ENCODE results near the gene BRD8. TPM values are rescaled to one million over a fixed set of nuclear protein-coding genes. Genes with fewer than 3 reads are reported as not detected.

BRD8 gene, protein sequence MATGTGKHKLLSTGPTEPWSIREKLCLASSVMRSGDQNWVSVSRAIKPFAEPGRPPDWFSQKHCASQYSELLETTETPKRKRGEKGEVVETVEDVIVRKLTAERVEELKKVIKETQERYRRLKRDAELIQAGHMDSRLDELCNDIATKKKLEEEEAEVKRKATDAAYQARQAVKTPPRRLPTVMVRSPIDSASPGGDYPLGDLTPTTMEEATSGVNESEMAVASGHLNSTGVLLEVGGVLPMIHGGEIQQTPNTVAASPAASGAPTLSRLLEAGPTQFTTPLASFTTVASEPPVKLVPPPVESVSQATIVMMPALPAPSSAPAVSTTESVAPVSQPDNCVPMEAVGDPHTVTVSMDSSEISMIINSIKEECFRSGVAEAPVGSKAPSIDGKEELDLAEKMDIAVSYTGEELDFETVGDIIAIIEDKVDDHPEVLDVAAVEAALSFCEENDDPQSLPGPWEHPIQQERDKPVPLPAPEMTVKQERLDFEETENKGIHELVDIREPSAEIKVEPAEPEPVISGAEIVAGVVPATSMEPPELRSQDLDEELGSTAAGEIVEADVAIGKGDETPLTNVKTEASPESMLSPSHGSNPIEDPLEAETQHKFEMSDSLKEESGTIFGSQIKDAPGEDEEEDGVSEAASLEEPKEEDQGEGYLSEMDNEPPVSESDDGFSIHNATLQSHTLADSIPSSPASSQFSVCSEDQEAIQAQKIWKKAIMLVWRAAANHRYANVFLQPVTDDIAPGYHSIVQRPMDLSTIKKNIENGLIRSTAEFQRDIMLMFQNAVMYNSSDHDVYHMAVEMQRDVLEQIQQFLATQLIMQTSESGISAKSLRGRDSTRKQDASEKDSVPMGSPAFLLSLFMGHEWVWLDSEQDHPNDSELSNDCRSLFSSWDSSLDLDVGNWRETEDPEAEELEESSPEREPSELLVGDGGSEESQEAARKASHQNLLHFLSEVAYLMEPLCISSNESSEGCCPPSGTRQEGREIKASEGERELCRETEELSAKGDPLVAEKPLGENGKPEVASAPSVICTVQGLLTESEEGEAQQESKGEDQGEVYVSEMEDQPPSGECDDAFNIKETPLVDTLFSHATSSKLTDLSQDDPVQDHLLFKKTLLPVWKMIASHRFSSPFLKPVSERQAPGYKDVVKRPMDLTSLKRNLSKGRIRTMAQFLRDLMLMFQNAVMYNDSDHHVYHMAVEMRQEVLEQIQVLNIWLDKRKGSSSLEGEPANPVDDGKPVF
- total RNA-seq, result 35.7 and 60.1 TPM in 2 replicates

DNA sequence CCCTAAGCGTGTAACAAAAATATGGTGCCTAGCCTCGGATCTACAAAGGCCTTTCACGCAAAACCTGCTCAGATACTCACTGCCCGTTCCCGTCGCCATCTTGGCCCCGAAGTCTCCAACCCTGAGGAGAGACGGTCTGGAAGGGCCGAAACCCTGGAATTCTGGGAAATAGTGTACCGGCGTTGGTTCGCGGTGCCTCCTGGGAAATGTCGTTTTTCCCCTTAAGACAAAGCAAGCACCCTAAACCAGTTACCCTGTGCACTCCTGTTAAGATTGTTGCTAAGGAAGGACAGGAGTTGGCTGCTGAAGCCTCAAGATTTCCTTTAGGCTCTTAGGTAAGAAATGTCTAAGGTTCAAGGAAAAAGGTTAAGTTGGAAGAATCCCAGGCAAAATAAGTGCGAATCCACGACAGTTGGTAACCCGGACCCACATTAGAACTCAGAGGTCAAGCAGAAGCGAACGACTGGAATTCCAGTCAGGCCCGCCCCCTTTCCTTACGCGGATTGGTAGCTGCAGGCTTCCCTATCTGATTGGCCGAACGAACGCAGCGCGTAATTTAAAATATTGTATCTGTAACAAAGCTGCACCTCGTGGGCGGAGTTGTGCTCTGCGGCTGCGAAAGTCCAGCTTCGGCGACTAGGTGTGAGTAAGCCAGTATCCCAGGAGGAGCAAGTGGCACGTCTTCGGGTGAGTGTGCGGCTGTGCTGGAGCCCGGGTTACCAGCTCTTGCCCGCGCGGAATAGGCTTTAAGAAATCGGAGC lies at the start of gene BRD8, which contains the start of gene KIF20A:
TSS of gene BRD8 (minus strand) at position 115 of the 761 bp plus-strand sequence. CDS start at position 99, 16 bp downstream.
TSS of gene KIF20A (plus strand) at position 597 of the 761 bp plus-strand sequence. CDS start 569 bp downstream, outside the sequence.

DNA sequence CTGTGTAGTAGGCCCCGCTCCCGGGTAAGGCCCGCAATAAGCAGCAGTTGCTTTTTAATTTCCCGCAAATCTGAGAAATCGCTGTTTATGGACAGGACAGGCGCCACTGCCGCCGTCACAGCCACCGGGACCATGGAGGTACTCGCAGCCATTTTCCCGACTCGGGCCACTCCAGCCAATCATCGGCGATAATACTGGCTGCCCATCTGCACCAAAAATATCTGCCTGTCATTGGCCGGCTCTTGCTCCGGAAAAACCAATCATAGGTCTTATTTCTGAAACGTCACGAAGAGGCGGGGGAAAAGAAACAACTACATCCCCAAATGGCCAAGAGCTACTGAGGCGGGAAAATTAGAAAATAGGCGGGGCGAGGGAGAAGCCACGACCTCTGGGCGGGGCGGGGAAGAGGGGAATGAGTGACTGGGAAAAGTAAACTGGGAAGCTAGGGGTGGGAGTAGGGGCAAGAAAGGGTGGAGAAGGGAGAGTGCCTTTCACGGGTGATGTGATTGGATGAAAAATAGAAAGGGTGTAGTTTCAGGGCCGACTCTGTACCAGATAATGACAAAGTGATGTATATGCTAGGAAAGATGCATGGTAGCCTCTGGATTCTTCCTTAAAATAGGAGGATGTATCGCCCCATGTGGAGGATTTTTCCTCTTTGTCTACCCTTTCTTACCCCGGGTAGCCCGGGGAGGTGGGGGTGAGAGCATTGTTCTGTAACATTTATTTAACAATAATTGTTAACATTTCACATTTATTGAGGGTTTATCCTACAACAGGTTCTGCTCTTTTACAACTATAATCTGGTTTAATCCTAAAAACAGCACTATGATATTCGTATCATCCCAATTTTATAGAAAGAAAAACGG lies 35.0 kb upstream of the BRD8 start, which contains the start of gene CDC23:
TSS of gene CDC23 (minus strand) at position 163 of the 869 bp plus-strand sequence. CDS start at position 152, 11 bp downstream.

DNA sequence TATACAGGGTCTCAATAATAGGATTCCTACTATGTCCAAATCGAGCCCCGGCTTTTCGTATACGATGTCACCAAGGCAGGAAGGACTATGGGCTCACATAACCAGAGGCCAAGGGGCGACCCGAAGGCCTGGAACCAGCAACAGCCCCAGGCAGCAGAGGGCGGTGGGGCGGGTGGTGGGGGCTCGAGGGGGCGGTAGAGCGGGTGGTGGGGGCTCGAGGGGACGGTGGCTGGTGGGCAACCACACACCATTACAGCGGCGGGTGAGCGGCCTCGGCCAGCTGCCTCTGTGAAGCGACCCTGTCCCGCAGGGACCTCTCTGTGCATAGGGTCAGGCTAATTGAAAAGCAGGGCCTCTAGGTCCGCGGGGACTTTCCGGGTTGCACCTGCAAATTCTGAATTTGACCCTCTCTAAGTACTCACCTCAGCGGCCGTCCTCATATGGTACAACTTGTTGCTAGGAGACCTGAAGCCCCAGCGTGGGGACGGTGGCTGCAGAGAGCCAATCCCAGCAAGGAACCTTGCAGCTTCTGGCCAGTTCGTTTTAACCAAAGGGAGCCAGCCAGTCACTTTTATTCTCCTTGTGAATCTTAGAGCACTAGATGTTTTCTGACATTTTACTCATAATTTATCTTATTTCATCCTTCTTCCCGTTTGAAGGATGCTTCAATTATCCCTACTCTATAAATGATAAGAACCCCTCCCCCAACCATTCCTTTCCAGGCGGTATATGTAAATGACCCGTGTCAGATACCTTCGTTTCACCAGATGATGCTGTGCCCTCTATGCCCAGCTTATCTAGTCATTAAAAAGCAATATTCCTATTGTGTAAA lies 39.3 kb downstream of the BRD8 start, which contains the start of gene NME5:
TSS of gene NME5 (minus strand) at position 480 of the 832 bp plus-strand sequence. CDS start 648 bp downstream, outside the sequence.

Other genes starting within 250 kb of the BRD8 start
- gene FAM13B, start 145.6 kb downstream of the BRD8 start, total RNA-seq, result 20.2 and 33.5 TPM in 2 replicates
- not detected in 2 replicates for gene WNT8A, start 94.6 kb downstream of the BRD8 start, total RNA-seq
- 2.6 and 2.8 TPM in 2 replicates for gene NME5, start 39.2 kb downstream of the BRD8 start, total RNA-seq
- gene KIF20A, start 482 bp upstream of the BRD8 start, total RNA-seq, result 12.2 and 108 TPM in 2 replicates
- gene CDC23, start 34.7 kb upstream of the BRD8 start, total RNA-seq, result 23.8 and 25.0 TPM in 2 replicates
- not detected in 2 replicates for gene GFRA3, start 96.0 kb upstream of the BRD8 start, total RNA-seq
- gene CDC25C, start 153.2 kb upstream of the BRD8 start, total RNA-seq, result 0.66 and 13.7 TPM in 2 replicates
- gene FAM53C, start 159.6 kb upstream of the BRD8 start, total RNA-seq, result 30.4 and 50.3 TPM in 2 replicates
- gene KDM3B, start 174.1 kb upstream of the BRD8 start, total RNA-seq, result 43.2 and 55.0 TPM in 2 replicates

Measured in smooth muscle cell of trachea (primary cell).